ENCODE results near the gene TEX53. TPM values are rescaled to one million over a fixed set of nuclear protein-coding genes. Genes with fewer than 3 reads are reported as not detected.

The TEX53 gene
- total and polyA plus RNA-seq, 10 of the 15 experiments (the other 5 are each of a cell fraction or from before 2014, with no cell fraction given), result not detected

GRCh38 chr9:114606597-114607207, 50.9 kb downstream of the TEX53 start (continued):
- TF ChIP-seq CUX1 (IDR thresholded peaks at IDR 0.05; ENCODE audit: insufficient replicate concordance, low read depth, low read length) (no peak), RAD51 (IDR thresholded peaks at IDR 0.05) (no peak), ZSCAN29 (IDR thresholded peaks at IDR 0.05) (no peak), SKIL (IDR thresholded peaks at IDR 0.05; ENCODE audit: low read depth, poor library complexity, severe bottlenecking) (no peak), MEF2B (IDR thresholded peaks at IDR 0.05; ENCODE audit: partially characterized antibody, poor library complexity, severe bottlenecking) (no peak), ZBTB33 (IDR thresholded peaks at IDR 0.05) (no peak), NR2C2 (IDR thresholded peaks at IDR 0.05; ENCODE audit: borderline replicate concordance, control insufficient read depth, insufficient read length, low read depth) (no peak), BMI1 (IDR thresholded peaks at IDR 0.05; ENCODE audit: borderline replicate concordance) (no peak), MXI1 (IDR thresholded peaks at IDR 0.05; ENCODE audit: low read depth, low read length) (no peak), ZNF687 (IDR thresholded peaks at IDR 0.05) (no peak), WRNIP1 (IDR thresholded peaks at IDR 0.05; ENCODE audit: borderline replicate concordance, low read depth, low read length) (no peak), SUPT20H (IDR thresholded peaks at IDR 0.05; ENCODE audit: borderline replicate concordance, control insufficient read depth, low read depth, low read length) (no peak), SREBF2 (IDR thresholded peaks at IDR 0.05; ENCODE audit: low read length) (no peak), RFX5 (IDR thresholded peaks at IDR 0.05; ENCODE audit: low read depth, low read length) (no peak), SRF (IDR thresholded peaks at IDR 0.05; ENCODE audit: low read depth in 2 of 2, low read length in 2 of 2) (no peak), BCL11A (IDR thresholded peaks at IDR 0.05; ENCODE audit: low read depth, low read length) (no peak)

Data from GM12878 (cell line).